Esophagus muscularis mucosa (tissue), 4 donors: Measurements from ENCODE around the gene NINJ1. TPM values are rescaled to one million over a fixed set of nuclear protein-coding genes. Genes with fewer than 3 reads are reported as not detected.

ENCODE experiments used
- DNase-seq: peaks from one replicate; pipeline ENCODE4 v3.0.0-alpha.2; 2017; ENCODE audit errors: extremely low spot score
- H3K27ac ChIP-seq, 4 donors: fragments of 200-600 bp; sonication (generic); replicated peaks in 1 of 4; 1 replicate in 3 of 4; 2 replicates in 1 of 4; pipeline ENCODE4 v1.5.1; 2016 to 2019; ENCODE audit warnings: mild to moderate bottlenecking in 1 of 4
- H3K27me3 ChIP-seq, 4 donors: fragments of 200-600 bp; sonication (generic); one replicate each; pipeline versions ENCODE4 v1.5.1 to v1.6.0; 2016 to 2019
- H3K36me3 ChIP-seq, 4 donors: fragments of 200-600 bp; sonication (generic); one replicate each; pipeline ENCODE4 v1.5.1; 2016 to 2019
- H3K4me1 ChIP-seq, 4 donors: fragments of 200-600 bp; sonication (generic); one replicate each; pipeline ENCODE4 v1.5.1; 2016 to 2019
- H3K4me3 ChIP-seq, 4 donors: fragments of 200-600 bp; sonication (generic); 1 replicate in 2 of 4; 2 replicates in 2 of 4; pipeline ENCODE4 v1.5.1; 2016 to 2019; ENCODE audit warnings: mild to moderate bottlenecking in 4 of 4, moderate library complexity in 1 of 4
- H3K9me3 ChIP-seq, 4 donors: fragments of 200-600 bp; sonication (generic); 1 replicate in 3 of 4; 2 replicates in 1 of 4; pipeline ENCODE4 v1.5.1; 2016 to 2019
- EP300 ChIP-seq: sonication (generic); formaldehyde crosslinking; IDR thresholded peaks from one replicate; pipeline ENCODE4 v1.6.1; 2017; ENCODE audit warnings: antibody characterized with exemption
- POLR2A ChIP-seq: fragments of 450-650 bp; IDR thresholded peaks from one replicate; pipeline ENCODE4 v1.6.1; 2017; ENCODE audit warnings: antibody characterized with exemption, moderate library complexity, mild to moderate bottlenecking, low read depth
- POLR2AphosphoS5 ChIP-seq, 2 donors: sonication (generic); formaldehyde crosslinking; IDR thresholded peaks; one replicate each; pipeline ENCODE4 v1.6.1; 2017; ENCODE audit warnings: antibody characterized with exemption in 2 of 2
- WGBS: methylation state at CpG from one replicate; pipeline ENCODE4 v1.1.5; 2018; 5-methylcytosine and 5-hydroxymethylcytosine counted together
- intact Hi-C: fragments of 100-400 bp; cut with DNase I; formaldehyde crosslinking; loops from one replicate; pipeline ENCODE4 v1.15.1; 2023
- total RNA-seq, 4 donors: library from RNA; depleted of rRNA; stranded (reverse); fragments of >200 nt; gene quantifications; one replicate each; pipeline versions ENCODE4 v1.1.0 to v1.2.1, GENCODE V29; 2016
- TF ChIP-seq, protein P1 (sequence below), 3 experiments: fragments of 200-600 bp in 2 of 3; fragments of 450-650 bp in 1 of 3; sonication (generic) in 2 of 3; IDR thresholded peaks; one replicate each; pipeline ENCODE4 v1.5.1; 2017 to 2019; ENCODE audit warnings: antibody characterized with exemption in 3 of 3, mild to moderate bottlenecking in 2 of 3, moderate library complexity in 1 of 3

NINJ1 gene
- total RNA-seq, 4 donors from 2014 or later = 69.3 to 90.6 (median 72.7) TPM

DNA sequence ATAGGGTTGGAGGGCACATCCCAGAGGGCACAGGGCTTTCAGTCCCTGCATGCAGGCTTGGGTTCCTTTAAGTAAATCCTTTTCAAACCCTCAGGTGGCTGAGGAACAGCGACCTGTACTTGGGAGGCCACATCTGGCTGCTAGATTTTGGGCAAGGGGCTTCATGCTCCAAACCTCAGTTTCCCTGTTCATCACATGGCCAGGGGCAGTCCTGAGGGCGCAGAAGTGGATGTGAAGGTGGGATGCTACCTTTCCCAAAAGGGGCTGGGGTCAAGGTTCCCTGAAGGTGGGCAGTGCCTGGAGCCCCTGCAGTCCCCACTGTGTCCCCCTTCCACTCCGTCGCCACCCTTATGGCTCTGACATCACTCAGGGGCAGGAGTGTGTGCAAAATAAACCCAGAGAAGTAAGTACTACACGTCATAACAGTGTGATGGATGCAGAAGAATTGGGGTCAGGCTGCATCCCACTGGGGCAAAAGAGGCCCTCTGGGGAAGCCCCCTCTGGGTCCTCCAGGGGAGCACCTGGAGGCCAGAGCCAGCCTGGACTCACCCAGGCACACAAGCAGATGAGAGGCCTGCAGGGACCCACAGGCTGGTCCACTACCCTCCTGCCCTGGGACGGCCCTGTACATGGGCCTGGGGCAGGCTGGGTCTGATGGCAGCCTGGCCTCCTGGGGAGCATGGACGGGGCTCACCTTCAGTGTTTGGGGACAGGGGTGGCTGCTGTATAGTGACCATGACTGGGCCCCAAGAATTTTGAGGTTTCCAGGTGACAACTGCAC lies 40.0 kb downstream of the NINJ1 start:
- no peaks in the 10 kb centered on the region for H3K36me3 ChIP-seq
- TF ChIP-seq POLR2A = no peak
- no peak for TF ChIP-seq POLR2AphosphoS5 (IDR thresholded peaks at IDR 0.05)
- TF ChIP-seq EP300 = no peak
- TF ChIP-seq, protein P1, sequence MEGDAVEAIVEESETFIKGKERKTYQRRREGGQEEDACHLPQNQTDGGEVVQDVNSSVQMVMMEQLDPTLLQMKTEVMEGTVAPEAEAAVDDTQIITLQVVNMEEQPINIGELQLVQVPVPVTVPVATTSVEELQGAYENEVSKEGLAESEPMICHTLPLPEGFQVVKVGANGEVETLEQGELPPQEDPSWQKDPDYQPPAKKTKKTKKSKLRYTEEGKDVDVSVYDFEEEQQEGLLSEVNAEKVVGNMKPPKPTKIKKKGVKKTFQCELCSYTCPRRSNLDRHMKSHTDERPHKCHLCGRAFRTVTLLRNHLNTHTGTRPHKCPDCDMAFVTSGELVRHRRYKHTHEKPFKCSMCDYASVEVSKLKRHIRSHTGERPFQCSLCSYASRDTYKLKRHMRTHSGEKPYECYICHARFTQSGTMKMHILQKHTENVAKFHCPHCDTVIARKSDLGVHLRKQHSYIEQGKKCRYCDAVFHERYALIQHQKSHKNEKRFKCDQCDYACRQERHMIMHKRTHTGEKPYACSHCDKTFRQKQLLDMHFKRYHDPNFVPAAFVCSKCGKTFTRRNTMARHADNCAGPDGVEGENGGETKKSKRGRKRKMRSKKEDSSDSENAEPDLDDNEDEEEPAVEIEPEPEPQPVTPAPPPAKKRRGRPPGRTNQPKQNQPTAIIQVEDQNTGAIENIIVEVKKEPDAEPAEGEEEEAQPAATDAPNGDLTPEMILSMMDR (IDR thresholded peaks at IDR 0.05) = no peak
- DNase-seq = no peak
- H3K4me1 ChIP-seq = peaks cover 45 to 52% (median 49%) of the 10 kb centered on the region in 4 donors
- no peak overlapping the region for H3K4me3 ChIP-seq
- H3K9me3 ChIP-seq = peaks cover 0 to 14% (median 5%) of the 10 kb centered on the region in 4 donors
- peak overlapping the region; percentile 91 to 99 (median 94) for H3K27ac ChIP-seq
- intact Hi-C loops = no loop called here
- WGBS = 75% methylated on average over 5 of the region's 7 CpGs
- no peaks in the 10 kb centered on the region for H3K27me3 ChIP-seq

- Histone ChIP-seq H3K36me3 (no peaks in the 10 kb centered on the region), H3K4me1 (peaks cover 37 to 45% (median 41%) of the 10 kb centered on the region in 4 donors), H3K27ac (peak overlapping the region; percentile 91 to 99 (median 94)), H3K27me3 (no peaks in the 10 kb centered on the region), H3K4me3 (no peak overlapping the region), H3K9me3 (peaks cover 0 to 14% (median 5%) of the 10 kb centered on the region in 4 donors)
- no peak for DNase-seq
- WGBS = 39% methylated on average over 7 of the region's 11 CpGs
- intact Hi-C loops = no loop called here
- TF ChIP-seq EP300 (no peak), POLR2A (no peak), POLR2AphosphoS5 (IDR thresholded peaks at IDR 0.05) (no peak)
- TF ChIP-seq, protein P1 (IDR thresholded peaks at IDR 0.05) = no peak
Measured at GRCh38 chr9:93093127-93093876, 40.7 kb downstream of the NINJ1 start.

DNA sequence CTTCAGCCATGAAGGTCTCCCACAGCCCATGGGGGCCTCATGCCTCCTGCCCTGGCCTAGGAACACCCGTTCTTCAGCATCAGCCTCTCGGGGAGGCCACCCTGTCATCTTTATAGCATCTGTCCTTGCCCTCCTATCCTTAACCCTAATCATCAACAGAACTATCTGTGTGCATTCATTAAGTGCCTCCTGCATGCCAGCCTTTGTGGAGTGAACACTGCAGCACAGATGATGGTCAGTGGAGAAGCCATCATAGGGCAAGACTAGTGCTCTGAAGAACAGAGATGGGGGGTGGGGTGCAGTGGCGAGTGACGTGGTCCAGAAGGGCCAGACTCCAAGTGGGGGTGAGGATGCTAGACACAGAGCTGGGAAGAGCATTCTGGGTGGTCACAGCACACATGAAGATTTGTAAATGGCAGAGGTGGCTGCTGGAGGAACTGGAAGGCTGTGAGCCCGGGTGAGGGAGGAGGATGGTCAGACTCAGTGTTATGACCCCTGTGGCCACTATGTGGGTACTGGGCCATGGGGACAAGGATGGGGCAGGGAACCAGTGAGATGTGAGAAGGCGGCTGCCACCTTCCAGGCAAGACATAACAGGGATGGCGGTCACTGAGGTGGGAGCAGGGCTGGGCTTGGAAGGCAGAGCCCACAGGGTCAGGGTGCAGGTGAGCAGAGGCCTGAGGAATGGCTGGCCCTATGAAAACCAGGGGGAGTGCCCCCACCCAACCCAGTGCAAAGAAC lies 41.6 kb downstream of the NINJ1 start:
- H3K9me3 ChIP-seq = peaks cover 0 to 14% (median 5%) of the 10 kb centered on the region in 4 donors
- DNase-seq = no peak
- H3K27ac ChIP-seq = peak overlapping the region in 3 of 4 donors; percentile 91 to 97 (median 92)
- peaks cover 28 to 36% (median 32%) of the 10 kb centered on the region in 4 donors for H3K4me1 ChIP-seq
- no peaks in the 10 kb centered on the region for H3K27me3 ChIP-seq
- no peaks in the 10 kb centered on the region for H3K36me3 ChIP-seq
- no peak for TF ChIP-seq EP300
- TF ChIP-seq POLR2A = no peak
- no peak for TF ChIP-seq POLR2AphosphoS5 (IDR thresholded peaks at IDR 0.05)
- TF ChIP-seq, protein P1 (IDR thresholded peaks at IDR 0.05) = no peak
- 79% methylated on average over 7 of the region's 7 CpGs for WGBS
- intact Hi-C loops = no loop called here
- no peak overlapping the region for H3K4me3 ChIP-seq

DNA sequence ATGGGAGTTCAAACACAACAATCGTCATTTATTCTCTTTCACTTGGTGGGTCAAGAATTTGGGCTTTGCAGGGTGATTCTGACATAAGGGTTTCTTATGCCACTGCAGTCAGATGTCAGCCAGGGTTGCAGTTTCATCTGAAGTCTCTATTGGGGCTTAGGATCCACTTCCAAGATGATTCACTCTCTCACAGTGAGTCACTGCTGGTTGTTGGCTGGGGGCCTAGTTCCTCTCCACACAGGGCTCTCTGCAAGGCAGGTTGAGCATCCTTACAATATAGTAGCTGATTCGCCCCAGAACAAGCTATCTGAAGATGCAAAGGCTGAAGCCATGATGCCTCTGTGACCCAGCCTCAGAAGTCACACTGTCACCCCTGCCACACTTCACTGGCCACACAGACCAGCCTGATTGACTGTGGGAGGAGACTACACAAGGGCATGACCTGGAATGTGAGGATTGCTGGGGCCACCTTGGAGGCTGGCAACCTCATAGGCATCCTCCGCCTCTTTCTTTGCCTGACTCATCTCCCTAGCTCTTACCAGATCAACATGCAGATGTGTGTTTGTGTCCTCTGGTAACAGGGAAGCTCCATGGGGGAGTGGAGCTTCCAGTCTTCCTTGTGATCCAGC lies 42.5 kb downstream of the NINJ1 start:
- Histone ChIP-seq H3K4me3 (no peak overlapping the region), H3K4me1 (peaks cover 20 to 27% (median 24%) of the 10 kb centered on the region in 4 donors), H3K36me3 (no peaks in the 10 kb centered on the region), H3K27me3 (no peaks in the 10 kb centered on the region), H3K9me3 (peaks cover 0 to 14% (median 5%) of the 10 kb centered on the region in 4 donors), H3K27ac (no peak overlapping the region)
- intact Hi-C loops = no loop called here
- 54% methylated on average over 3 of the region's 3 CpGs for whole genome bisulfite sequencing
- no peak for DNase-seq
- no peak for TF ChIP-seq POLR2AphosphoS5 (IDR thresholded peaks at IDR 0.05)
- TF ChIP-seq POLR2A = no peak
- TF ChIP-seq, protein P1 (IDR thresholded peaks at IDR 0.05) = no peak
- TF ChIP-seq EP300 = no peak
